Hepatocyte (in vitro differentiated cells): Measurements from ENCODE around the gene PHF14. TPM values are rescaled to one million over a fixed set of nuclear protein-coding genes. Genes with fewer than 3 reads are reported as not detected.

Experiments
- DNase-seq: peaks from one replicate; pipeline ENCODE4 v3.0.0-alpha.2; 2016; ENCODE audit warnings: low spot score
- H2AFZ ChIP-seq: fragments of 200-600 bp; sonication (generic); 2 replicates; pipeline ENCODE4 v1.6.0; 2016; ENCODE audit warnings: antibody characterized with exemption, mild to moderate bottlenecking
- H3K27ac ChIP-seq: fragments of 200-600 bp; sonication (generic); 2 replicates; pipeline ENCODE4 v1.5.1; 2016; ENCODE audit warnings: mild to moderate bottlenecking
- H3K27me3 ChIP-seq: fragments of 200-600 bp; sonication (generic); 2 replicates; pipeline ENCODE4 v1.6.1; 2016
- H3K36me3 ChIP-seq: fragments of 200-600 bp; sonication (generic); replicated peaks from 2 replicates; pipeline ENCODE4 v1.5.1; 2016; ENCODE audit warnings: low read depth; ENCODE audit not compliant: insufficient read depth
- H3K4me1 ChIP-seq: fragments of 200-600 bp; sonication (generic); 2 replicates; pipeline ENCODE4 v1.5.1; 2016; ENCODE audit warnings: mild to moderate bottlenecking, moderate library complexity; ENCODE audit not compliant: insufficient read depth
- H3K4me2 ChIP-seq: fragments of 200-600 bp; sonication (generic); 2 replicates; pipeline ENCODE4 v1.6.0; 2016
- H3K4me3 ChIP-seq: fragments of 200-600 bp; sonication (generic); 2 replicates; pipeline ENCODE4 v1.5.1; 2016; ENCODE audit warnings: mild to moderate bottlenecking
- H3K79me2 ChIP-seq: fragments of 200-600 bp; sonication (generic); 2 replicates; pipeline ENCODE4 v1.6.0; 2017; ENCODE audit warnings: mild to moderate bottlenecking
- H3K9me2 ChIP-seq: fragments of 200-600 bp; sonication (generic); replicated peaks from 2 replicates; pipeline ENCODE4 v1.6.0; 2017; ENCODE audit warnings: mild to moderate bottlenecking; ENCODE audit not compliant: insufficient read depth
- H3K9me3 ChIP-seq: fragments of 200-600 bp; sonication (generic); 2 replicates; pipeline ENCODE4 v1.5.1; 2016; ENCODE audit warnings: low read depth, mild to moderate bottlenecking
- H4K20me1 ChIP-seq: fragments of 200-600 bp; sonication (generic); 2 replicates; pipeline ENCODE4 v1.6.0; 2016; ENCODE audit warnings: mild to moderate bottlenecking; ENCODE audit not compliant: insufficient read depth, poor library complexity, severe bottlenecking
- CTCF ChIP-seq: fragments of 200-600 bp; sonication (generic); IDR thresholded peaks from 2 replicates; pipeline ENCODE4 v1.5.1; 2016; ENCODE audit warnings: antibody characterized with exemption, mild to moderate bottlenecking; ENCODE audit not compliant: poor library complexity
- EZH2 ChIP-seq: fragments of 200-600 bp; sonication (generic); IDR thresholded peaks from 2 replicates; pipeline ENCODE4 v1.6.1; 2016; ENCODE audit warnings: antibody characterized with exemption, mild to moderate bottlenecking, borderline replicate concordance
- EZH2phosphoT487 ChIP-seq: fragments of 200-600 bp; sonication (generic); IDR thresholded peaks from one replicate; pipeline ENCODE4 v1.6.1; 2018; ENCODE audit warnings: antibody characterized with exemption, mild to moderate bottlenecking, low read depth, moderate library complexity; ENCODE audit not compliant: unreplicated experiment, severe bottlenecking
- WGBS: methylation state at CpG from one replicate; pipeline ENCODE4 v1.1.6; 2016; ENCODE audit warnings: low lambda C conversion rate; ENCODE audit errors: missing lambda C conversion rate; 5-methylcytosine and 5-hydroxymethylcytosine counted together
- polyA plus RNA-seq: library from polyadenylated mRNA; unstranded; fragments of >200 nt; fragmentation: Nextera tagmentation; extraction: Ambion mirVana; gene quantifications from 2 replicates; pipeline ENCODE4 v1.2.1, GENCODE V29; 2016
- total RNA-seq: library from RNA; depleted of rRNA; stranded (reverse); fragments of >200 nt; gene quantifications from 2 replicates; pipeline ENCODE4 v1.2.3, GENCODE V29; 2014

The PHF14 gene
- total and polyA plus RNA-seq, 2 experiments from 2014 or later, result 31.5 to 49.1 TPM

GRCh38 chr7:10931161-10931560, 42.5 kb upstream of the PHF14 start:
- WGBS, result 88% methylated on average over 5 of the region's 5 CpGs
- no peak for TF ChIP-seq EZH2phosphoT487
- no peak for TF ChIP-seq CTCF
- TF ChIP-seq EZH2, result no peak
- H3K27ac ChIP-seq, result no peak overlapping the region
- no peaks in the 10 kb centered on the region for H4K20me1 ChIP-seq
- H3K27me3 ChIP-seq, result no peaks in the 10 kb centered on the region
- no peaks in the 10 kb centered on the region for H3K9me3 ChIP-seq
- no peaks in the 10 kb centered on the region for H3K9me2 ChIP-seq
- no peak overlapping the region for H3K4me2 ChIP-seq
- peaks cover 14% of the 10 kb centered on the region for H3K79me2 ChIP-seq
- no peak overlapping the region for H2AFZ ChIP-seq
- DNase-seq, result no peak
- H3K36me3 ChIP-seq, result no peaks in the 10 kb centered on the region
- no peak overlapping the region for H3K4me3 ChIP-seq
- no peaks in the 10 kb centered on the region for H3K4me1 ChIP-seq

DNA sequence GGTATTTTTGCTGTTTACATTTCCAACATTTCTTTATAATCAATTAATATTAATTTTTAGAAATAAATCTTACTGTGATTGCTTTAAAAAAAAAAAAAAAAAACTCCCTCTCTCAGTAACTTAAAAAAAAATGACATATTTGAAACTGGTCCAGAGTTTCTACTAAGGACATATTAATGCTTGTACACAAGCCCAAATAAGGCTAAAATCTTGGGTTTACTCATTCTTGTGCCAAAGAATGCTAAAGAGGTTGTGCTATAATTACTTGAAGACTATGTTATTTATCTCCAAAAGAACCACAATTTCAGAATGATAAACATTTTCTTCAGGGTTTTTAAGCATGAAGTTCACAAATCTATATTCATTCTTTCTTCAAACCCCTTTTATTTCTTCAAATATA, 39.4 kb upstream of the PHF14 start:
- Histone ChIP-seq H3K27ac (peak overlapping the region; percentile 20), H3K27me3 (no peaks in the 10 kb centered on the region), H3K36me3 (no peaks in the 10 kb centered on the region), H3K4me2 (no peak overlapping the region), H4K20me1 (peaks cover 10% of the 10 kb centered on the region), H2AFZ (no peak overlapping the region), H3K4me1 (peaks cover 10% of the 10 kb centered on the region), H3K4me3 (no peak overlapping the region), H3K9me2 (no peaks in the 10 kb centered on the region), H3K79me2 (peaks cover 46% of the 10 kb centered on the region), H3K9me3 (no peaks in the 10 kb centered on the region)
- DNase-seq, result no peak
- TF ChIP-seq EZH2phosphoT487, result no peak
- no peak for TF ChIP-seq CTCF
- TF ChIP-seq EZH2, result no peak

GRCh38 chr7:10939237-10939910, 34.3 kb upstream of the PHF14 start:
- peaks cover 10% of the 10 kb centered on the region for H4K20me1 ChIP-seq
- peak overlapping the region; percentile 80 for H3K4me3 ChIP-seq
- no peaks in the 10 kb centered on the region for H3K9me2 ChIP-seq
- peaks cover 10% of the 10 kb centered on the region for H3K4me1 ChIP-seq
- H3K79me2 ChIP-seq, result peaks cover 49% of the 10 kb centered on the region
- no peaks in the 10 kb centered on the region for H3K36me3 ChIP-seq
- no peak for DNase-seq
- no peaks in the 10 kb centered on the region for H3K9me3 ChIP-seq
- WGBS, result 1% methylated on average over 18 of the region's 18 CpGs
- H3K4me2 ChIP-seq, result peak overlapping the region; percentile 77
- peak overlapping the region; percentile 97 for H3K27ac ChIP-seq
- TF ChIP-seq EZH2 (no peak), EZH2phosphoT487 (no peak), CTCF (no peak)
- H2AFZ ChIP-seq, result peak overlapping the region; percentile 23
- no peaks in the 10 kb centered on the region for H3K27me3 ChIP-seq
